Measurements from ENCODE around the gene SLC45A1. TPM values are rescaled to one million over a fixed set of nuclear protein-coding genes. Genes with fewer than 3 reads are reported as not detected.

The SLC45A1 gene
- total RNA-seq, 2 donors from 2014 or later: 1.8 to 2.2 TPM

DNA sequence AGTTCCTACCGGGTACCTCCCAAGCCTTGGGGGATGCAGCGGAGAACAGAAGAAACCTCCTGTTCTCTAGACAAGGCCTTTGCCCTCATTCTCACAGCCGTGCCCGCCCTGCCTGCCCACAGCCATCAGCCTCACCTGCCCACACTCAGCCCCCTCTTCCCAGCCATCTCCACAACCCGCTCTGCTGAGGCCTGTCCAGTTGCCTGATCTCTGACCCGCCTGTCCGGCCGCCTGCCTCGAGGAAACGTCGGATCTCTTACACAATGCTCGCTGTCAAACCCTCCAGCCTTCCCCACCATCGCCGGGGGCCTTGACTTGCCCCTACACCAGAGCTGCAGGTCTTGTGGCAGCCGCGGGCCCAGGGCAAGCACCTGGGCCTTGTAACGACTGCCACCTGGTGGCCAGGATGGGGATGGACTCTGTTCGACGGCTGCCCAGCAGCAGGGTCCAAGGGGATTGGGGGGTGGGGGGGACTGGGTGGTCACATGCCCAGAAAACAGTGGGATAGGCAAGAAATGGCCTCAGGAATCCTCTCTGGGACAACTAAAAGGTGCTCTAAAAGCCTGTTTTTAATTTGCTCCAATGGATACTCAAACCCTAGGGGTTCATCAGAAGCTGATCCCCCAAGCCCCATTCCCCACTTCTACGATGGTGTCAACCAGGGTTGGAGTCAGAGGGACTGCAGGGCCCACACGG lies 31.0 kb downstream of the SLC45A1 start:
- intact Hi-C loops (cut with DNase I): loop anchor here in 1 of 2 donors (10.0 kb wide), 2 partner anchors 314 to 364 kb away; no protein-coding TSS in a partner anchor
- ATAC-seq (peak; percentile 55 to 73), DNase-seq (peak; percentile 74)

DNA sequence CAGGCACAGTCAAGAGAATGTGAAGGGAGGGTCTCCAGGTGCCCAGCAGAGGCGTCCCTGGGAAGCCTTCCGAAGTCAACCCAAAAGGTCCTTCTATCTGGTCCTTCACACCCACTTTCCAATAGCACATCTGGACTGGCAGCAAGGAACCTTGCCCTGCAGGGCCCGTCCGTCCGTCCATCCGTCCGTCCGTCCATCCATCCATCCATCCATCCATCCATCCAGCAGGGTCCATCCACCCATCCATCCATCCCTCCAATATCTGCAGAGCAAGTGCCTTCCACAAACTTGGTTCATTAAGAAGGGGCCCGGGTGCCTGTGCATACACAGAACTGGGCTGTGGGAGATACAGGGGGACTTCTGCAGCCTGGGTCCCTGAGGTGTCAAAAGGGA lies 31.6 kb downstream of the SLC45A1 start:
- intact Hi-C loops (cut with DNase I): loop anchor here in 1 of 2 donors (10.0 kb wide), 2 partner anchors 315 to 365 kb away; no protein-coding TSS in a partner anchor
- no peak for ATAC-seq
- DNase-seq: no peak

DNA sequence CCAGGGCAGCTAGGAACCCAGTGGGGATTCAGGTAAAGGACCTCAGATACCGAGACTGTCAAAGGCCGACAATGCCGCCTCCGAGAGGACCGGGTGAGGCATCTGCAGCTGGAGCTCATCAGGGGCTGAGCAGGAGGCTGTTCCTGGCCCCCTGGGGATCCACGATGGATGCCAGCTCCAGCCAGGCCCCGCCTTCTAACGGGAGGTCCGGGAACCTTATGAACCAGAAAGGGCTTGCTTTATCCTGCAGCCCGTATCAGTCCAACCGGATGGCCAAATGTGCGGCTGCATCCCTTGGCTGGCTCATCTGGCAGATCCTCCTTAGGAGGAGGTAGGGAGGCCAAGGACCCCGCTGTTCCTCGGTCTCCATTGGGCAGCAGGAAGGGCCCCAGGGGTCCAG lies 32.0 kb downstream of the SLC45A1 start:
- ATAC-seq: peak; percentile 7 to 13
- DNase-seq: peak; percentile 69
- intact Hi-C loops (cut with DNase I): loop anchor here in 1 of 2 donors (10.0 kb wide), 2 partner anchors 315 to 365 kb away; no protein-coding TSS in a partner anchor

DNA sequence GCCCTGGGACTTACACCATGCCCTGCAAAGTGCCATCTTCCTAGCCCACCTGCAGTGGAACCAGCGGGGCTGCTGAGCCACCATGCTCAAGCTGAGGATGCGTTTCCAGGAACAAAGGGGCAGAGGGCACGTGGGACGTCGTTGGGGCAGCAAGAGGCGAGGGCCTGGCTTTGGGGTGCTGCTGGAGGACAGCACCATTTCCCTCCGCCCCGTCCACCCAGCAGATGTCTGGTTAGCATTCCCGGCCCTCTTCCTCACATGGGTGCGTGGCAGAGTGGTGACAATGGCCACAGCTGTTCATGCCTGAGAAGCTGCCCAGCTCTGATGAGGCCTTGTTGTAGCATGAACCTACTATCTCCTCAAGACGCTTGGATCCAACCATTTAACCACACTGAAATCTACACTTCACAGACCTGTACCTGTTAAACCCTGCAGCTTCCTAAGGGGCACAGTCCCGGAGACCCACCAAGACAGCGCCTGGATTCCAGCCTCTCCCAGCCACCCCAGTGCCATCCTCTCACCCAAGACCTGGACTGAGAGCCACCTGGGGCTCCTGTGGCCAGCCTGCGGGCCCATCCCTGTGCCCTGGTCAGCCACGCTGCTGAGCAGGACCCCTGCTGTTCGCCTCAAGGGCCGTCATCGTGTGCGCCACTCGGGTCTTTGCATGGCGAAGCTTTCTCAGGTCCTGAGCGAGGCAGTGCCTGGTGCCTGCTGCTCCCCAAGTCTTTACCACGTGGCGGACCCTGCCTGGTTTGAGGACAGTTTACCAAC lies 33.2 kb downstream of the SLC45A1 start:
- no peak for ATAC-seq
- no peak for DNase-seq
- intact Hi-C loops (cut with DNase I): no loop called here

DNA sequence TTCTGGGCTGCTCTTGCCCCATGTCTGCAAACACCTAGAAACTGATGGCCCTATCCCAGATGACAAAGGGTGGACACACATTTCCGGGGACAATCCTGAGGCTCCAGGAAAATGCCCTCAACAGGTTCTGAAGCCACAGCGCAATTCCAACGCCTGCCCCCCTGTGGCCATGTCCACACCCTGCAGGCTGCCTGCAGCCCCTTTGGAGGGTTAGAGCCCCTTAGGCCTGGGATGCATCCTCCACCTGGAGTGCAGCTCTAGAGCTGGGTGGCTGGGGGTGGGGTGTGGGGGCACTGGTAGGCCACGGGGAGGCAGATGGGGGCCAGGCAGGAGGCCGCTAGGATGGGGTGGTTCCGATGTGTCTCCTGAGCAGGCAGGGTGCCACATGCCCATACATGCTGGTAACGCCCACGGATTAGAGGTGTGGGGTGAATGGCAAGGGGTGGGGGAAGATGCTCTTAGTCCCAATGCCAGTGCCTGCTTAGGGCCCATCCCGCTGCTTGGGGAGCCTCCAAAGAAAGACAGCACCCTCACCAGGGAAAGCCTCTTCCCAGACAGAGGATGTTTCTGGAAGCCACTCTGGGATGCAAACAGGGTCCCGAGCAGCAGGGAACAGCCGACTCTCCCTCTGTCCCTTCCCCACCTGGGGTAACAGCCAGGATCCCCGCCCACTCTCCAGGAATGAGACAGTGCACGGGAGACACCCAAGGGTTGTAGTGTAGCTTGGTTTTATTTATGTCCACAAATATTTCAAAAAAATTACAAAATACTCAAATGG lies 34.0 kb downstream of the SLC45A1 start:
- peak in 1 of 2 donors; percentile 4 for ATAC-seq
- intact Hi-C loops (cut with DNase I): no loop called here
- DNase-seq: no peak

DNA sequence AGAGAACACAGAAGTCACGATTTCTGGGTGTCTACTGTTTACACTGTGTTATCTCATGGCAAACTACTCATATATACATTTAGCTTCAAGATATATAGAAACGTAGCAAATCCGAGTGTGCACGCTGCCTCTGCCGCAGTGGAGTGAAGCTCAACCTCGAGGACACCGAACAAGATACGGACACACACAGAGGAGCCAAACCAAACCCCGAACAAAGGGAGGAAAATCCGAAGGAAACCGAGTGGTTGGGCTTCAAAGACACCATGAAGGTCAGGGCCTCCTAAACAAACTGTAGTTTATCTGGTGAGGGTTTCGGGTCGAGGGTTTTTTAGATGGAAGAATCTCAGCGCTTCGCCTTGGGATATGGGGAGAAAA lies 34.5 kb downstream of the SLC45A1 start:
- DNase-seq (no peak), ATAC-seq (no peak)
- intact Hi-C loops (cut with DNase I): no loop called here

DNA sequence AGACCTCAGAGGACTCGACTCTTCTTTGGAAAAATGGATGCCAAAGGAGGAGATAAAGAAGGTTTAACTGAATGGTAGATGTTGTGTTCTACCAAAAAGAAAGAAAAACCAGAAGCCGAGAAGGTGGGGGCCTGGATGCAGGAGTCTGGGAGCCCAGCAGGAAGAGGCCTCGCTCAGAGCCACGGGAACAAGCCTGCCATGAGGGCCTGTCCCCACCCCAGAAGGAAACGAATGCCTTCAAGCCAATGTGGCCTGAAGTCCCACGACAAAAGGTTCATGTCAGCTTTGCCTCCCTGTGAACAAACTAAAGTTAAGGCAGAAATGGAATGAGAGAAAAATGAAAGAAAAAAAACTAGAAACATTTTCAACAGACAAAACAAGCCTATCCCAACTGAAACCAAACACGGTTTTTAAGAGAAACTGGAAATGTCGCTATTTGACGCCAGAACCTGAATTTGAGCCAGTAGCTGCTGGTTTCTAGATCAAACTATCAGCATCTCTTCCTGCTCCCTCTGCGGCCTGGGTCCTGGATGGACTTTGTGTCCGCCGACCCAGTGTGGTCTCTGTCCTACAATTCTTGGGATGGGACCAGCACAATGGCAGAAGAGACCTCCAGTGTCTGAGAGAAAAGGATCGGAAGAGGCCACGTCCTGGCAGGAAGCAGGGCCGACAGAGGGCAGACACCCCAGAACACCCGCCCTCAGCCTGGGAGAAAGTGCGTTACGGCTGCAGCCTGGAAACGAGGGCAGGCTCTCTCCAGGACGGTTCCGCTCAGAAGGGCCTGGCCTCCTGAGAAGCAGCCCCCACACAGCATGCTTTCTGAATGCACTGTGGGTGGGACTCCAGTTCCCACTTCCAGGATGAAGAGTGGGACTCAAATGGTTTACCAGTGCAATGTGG lies 35.2 kb downstream of the SLC45A1 start:
- intact Hi-C loops (cut with DNase I): no loop called here
- ATAC-seq (peak; percentile 8), DNase-seq (no peak)

DNA sequence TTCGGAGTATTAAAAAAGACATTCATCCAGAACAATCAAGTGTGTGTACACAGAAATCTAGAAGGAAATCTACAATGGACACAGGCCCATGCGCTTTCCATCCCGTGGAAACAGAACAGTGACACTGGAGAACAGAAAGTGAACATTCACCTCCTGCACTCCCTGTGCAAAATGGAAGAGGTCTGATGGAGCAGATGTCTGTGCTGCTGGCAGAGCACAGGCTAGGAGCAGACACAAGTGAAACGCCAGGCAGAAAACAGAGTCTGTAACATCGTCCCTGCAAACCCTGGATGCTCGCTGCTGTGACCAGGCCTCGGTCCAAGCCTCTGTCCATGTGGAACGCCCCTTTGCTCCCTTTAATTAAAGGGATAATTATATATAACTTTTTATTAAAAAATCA lies 36.1 kb downstream of the SLC45A1 start:
- DNase-seq: no peak
- intact Hi-C loops (cut with DNase I): no loop called here
- no peak for ATAC-seq

DNA sequence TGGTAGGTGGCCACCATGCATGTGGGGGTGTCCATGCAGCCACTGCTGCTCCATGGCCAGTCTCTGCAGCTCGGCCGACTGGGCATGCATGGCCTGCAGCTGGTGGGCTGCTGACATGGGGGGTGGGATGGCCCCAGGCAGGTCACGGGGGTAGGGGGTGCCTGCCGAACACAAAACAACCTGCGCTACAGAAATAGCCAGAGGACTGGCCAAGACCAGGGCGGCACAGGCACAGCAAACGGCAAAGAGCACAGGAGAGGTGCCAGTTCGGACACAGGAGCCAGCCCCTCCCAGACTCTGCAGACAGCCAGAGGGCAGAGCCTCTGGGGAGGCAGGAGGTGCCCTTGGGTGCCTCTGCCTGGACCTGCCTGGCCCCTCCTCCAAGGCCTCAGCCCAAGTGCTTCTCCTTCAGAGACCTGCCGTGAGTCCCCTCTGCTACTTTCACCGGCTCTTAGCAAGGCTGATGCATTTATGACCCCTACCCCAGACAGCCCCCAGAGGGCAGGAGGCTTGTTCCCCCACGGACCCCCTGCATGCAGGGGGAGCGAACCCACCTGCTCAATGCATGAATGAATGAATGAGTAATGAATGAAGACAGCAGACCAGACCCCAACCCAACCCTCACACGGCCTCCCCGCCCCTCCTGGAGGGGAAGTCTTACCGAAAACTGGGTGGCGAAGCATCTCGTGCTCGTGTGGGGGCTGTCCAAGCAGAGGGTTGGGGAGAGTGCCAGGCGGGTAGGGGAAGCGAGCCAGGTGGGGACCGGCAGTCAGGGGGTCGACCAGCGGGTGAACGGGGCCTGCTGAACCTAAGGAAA lies 37.7 kb downstream of the SLC45A1 start:
- DNase-seq (no peak), ATAC-seq (peak; percentile 7 to 44)
- intact Hi-C loops (cut with DNase I): no loop called here

DNA sequence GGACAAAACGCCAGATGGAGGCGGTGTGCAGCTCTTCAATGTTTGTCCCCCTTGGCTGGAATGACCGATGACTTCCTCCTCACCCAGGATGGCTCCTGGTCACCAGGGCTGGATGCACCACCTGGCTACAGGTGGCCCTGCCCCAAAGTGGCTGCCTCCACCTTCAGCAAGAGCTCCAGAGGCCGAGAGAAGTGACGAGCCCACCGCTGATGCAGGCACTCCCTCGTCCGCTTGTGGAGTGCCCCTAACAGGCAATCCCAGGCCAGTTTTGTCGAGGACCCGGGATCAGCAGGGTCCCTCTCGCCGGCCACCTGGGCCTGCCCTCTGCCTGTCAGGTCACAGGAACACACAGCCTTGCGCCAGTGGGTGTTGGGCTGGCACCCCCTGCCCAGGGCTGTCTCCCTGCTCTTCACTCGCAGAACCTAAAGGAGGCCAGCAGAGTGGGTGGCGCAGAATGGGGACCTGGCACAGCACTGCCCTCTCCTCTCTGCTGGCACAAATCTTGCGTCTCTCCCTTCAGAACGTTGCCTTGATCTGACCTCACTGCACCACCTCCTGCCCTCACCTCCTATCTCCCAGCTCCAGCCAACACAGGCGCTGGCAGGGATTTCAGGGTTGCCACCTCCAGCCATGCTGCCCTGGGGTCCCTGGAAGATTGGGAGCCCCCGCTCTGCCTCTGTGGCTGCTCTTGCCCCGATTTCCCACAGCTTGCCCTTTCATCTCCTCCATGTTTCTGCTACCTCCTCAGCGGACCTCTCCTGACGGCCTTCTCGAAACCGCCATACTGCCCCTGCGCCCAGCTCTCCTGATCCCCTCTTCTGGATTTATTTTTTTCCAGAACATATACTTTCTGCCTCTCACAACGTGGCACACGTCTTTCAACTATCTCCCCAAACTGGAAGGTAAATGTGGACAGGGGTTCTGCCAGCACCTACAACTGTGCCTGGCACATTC lies 38.6 kb downstream of the SLC45A1 start:
- DNase-seq: no peak
- intact Hi-C loops (cut with DNase I): no loop called here
- no peak for ATAC-seq

DNA sequence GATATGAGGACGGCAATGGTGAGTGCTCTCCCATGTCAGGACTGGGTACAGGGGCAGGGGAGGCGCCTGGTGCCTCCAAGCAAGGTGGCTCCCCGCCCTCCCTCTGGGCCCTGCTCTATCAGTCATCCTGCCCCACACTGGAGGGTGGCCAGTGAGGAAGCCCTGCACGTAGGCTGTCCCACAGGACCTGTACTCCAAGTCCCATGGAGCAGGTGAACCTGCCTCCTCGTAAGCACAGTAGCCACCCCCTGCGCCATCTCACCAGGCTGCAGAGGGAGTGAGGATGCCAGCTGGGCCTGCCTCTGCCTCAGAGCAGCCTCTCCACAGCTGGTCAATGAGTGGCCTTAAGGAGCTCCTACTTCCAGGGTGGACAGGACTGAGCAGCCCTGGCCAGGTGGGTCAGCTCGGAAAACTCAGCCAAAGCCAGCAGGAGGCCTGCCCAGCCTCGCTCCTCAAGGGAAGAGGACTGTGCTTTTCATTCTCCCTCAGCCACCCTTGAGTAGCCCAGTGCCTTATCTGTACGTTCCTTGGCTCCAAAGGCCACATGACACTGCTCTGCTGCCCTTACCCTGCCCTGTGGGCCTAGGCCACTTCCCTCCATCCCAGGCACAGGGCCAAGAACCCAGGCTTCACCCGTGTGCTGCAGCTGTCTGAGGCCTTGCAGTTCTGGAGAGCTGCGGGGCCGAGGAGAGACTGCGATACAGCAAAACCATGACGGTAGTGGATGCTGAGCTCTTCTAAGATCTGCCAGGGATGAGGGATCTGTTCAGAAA lies 39.6 kb downstream of the SLC45A1 start:
- ATAC-seq (peak in 1 of 2 donors; percentile 7), DNase-seq (no peak)
- intact Hi-C loops (cut with DNase I): no loop called here

DNA sequence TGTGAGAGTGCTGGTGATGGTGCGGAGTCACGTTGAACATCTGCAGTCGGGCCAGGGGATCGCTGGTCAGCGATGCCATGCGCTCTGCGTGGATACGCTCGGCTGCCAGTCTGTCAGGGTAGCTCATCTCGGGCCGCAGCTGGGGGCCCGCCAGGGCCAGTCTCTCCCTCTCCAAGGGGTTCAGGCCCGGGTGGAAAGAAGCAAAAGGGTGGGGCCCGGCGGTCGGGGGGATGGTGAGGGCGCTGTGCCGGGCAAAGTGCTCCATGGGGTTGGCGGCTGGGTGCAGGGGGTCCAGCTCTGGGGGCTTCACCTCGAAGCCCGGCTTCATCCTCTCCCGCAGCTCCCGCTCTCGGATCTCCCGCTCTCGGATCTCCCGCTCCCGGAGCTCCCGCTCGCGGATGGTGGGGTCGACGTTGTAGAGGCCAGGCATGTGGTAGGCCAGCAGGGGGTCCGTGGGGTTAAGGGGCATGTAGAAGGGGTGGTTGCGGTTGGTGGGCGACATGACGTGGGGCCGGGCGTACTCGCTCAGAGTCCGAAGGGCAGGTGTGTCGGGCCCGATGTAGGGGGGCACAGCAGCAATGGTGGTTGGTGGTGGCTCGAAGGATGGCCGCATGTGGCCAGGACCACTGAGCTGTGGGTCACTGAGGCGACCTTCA lies 40.5 kb downstream of the SLC45A1 start:
- ATAC-seq: no peak
- intact Hi-C loops (cut with DNase I): no loop called here
- no peak for DNase-seq

DNA sequence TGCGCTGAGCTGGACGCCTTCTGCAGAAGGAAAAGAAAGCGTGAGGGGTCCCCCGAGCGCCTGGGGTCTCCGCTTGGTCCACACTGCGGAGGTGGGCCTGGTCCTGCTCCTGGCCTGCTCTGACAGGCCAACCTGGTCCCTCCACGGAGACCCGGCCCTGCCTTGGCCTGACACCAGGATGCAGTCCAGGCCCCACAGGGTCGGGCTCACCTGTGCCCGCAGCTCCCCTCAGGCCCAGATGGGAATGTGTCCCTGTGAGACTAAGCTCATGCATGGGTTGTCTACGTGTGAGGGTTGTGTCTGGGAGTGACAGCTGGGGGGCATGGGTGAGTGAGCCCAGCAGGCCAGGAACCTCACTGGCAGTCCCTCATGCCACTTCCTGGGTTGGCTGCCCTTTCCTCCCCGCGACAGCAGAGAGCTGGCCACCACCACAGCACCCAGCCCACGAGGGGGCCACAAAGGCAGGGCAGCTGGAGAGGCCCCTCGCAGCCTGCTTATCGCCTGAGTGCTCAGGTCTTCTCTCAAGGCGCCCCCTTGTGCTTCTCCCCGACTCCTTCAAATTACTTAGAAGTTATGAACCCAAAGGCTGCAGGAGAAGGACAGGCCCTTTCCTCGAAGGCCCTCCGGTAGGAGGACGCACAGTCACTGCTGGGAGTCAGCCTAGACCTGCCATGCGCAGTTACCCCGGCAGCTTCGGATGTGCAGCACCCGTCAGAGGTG lies 41.1 kb downstream of the SLC45A1 start:
- ATAC-seq: no peak

DNA sequence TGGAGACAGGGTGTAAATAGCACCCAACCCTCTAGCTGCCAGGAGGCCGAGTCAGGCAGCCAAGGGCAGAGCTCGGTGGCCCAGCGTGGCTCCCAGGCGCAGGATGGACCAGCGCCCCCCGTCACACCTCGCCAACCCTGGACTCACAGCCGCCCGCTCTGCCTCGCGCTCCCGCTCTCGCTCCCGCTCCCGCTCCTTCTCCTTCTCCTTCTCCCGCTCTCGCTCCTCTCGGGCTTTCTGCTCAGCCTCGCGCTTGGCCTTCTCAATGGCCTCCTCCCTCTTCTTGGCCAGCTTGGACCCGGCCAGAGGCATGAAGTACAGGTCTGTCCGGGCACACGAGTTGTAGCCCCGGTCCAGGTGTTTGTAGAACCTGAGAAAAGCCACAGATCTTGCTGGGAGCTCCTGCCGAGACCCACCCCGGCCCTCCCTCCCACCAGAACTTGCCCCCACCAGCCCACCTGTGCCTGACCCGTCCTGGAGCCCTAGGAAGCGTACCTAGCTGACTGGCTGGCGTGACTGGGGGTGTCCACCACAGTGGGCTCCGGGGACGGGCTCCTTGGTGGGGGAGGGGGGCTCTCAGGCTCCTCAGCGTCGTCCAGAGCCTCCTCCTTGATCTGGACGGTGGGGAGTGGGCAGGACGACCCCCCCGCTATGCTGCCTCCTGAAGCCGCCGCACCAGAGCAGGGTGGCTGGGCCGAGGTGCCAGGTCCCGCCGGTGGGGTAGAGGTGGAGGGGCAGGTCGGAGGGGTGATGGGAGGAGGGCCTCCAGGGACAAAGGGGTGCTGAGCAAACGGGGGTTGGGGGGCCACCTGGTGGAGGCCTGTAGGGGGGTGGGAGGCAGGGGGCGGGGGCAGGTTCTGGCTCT lies 41.9 kb downstream of the SLC45A1 start:
- ATAC-seq: no peak
- intact Hi-C loops (cut with DNase I): no loop called here
- no peak for DNase-seq

More for the DNA sequence above, 41.1 kb downstream of the SLC45A1 start:
- no peak for DNase-seq
- intact Hi-C loops (cut with DNase I): no loop called here
